ENCODE results near the gene TCOF1. TPM values are rescaled to one million over a fixed set of nuclear protein-coding genes. Genes with fewer than 3 reads are reported as not detected.

The TCOF1 gene
- total RNA-seq, 2 donors from 2014 or later, result 28.9 to 58.3 TPM

DNA sequence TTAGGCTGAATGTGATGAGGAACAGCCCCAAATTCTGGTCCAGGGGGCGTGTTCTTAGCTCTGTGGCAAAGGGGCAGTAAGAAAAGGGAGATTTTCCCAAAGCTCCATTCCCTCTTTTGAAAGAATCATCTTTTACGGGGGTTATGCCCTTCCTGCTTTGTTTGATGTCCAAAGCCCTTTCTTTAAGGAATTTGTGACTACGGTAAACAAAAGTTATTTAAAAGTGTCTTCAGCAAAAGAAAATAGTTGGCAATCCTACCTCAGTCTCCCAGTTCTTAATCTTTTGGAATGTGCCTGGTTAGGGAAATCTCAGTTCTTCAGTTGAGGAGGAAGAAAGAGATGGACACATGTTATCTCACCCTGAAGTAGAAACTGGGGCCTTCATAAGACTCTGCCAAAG, 30.4 kb upstream of the TCOF1 start:
- intact Hi-C loops (cut with DNase I), result no loop called here
- no peak overlapping the region for H3K4me3 ChIP-seq
- TF ChIP-seq, protein P1, sequence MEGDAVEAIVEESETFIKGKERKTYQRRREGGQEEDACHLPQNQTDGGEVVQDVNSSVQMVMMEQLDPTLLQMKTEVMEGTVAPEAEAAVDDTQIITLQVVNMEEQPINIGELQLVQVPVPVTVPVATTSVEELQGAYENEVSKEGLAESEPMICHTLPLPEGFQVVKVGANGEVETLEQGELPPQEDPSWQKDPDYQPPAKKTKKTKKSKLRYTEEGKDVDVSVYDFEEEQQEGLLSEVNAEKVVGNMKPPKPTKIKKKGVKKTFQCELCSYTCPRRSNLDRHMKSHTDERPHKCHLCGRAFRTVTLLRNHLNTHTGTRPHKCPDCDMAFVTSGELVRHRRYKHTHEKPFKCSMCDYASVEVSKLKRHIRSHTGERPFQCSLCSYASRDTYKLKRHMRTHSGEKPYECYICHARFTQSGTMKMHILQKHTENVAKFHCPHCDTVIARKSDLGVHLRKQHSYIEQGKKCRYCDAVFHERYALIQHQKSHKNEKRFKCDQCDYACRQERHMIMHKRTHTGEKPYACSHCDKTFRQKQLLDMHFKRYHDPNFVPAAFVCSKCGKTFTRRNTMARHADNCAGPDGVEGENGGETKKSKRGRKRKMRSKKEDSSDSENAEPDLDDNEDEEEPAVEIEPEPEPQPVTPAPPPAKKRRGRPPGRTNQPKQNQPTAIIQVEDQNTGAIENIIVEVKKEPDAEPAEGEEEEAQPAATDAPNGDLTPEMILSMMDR (IDR thresholded peaks at IDR 0.05), result no peak
- no peak for TF ChIP-seq POLR2A (IDR thresholded peaks at IDR 0.05)
- TF ChIP-seq POLR2AphosphoS5 (IDR thresholded peaks at IDR 0.05), result no peak
- no peaks in the 10 kb centered on the region for H3K36me3 ChIP-seq
- 33% methylated on average over 3 of the region's 3 CpGs for WGBS
- no peak overlapping the region for H3K27ac ChIP-seq
- no peak for DNase-seq (ENCODE audit: low spot score)
- H3K9me3 ChIP-seq, result no peaks in the 10 kb centered on the region
- no peaks in the 10 kb centered on the region for H3K4me1 ChIP-seq (replicated peaks)
- no peaks in the 10 kb centered on the region for H3K27me3 ChIP-seq (replicated peaks; ENCODE audit: insufficient read depth)

- no peak for DNase-seq (ENCODE audit: low spot score)
- Histone ChIP-seq H3K9me3 (no peaks in the 10 kb centered on the region), H3K4me1 (replicated peaks) (no peaks in the 10 kb centered on the region), H3K27ac (no peak overlapping the region), H3K4me3 (no peak overlapping the region), H3K36me3 (no peaks in the 10 kb centered on the region), H3K27me3 (replicated peaks; ENCODE audit: insufficient read depth) (no peaks in the 10 kb centered on the region)
- intact Hi-C loops (cut with DNase I), result no loop called here
- 91% methylated on average over 2 of the region's 2 CpGs for WGBS
- TF ChIP-seq POLR2A (IDR thresholded peaks at IDR 0.05) (no peak), POLR2AphosphoS5 (IDR thresholded peaks at IDR 0.05) (no peak)
- TF ChIP-seq, protein P1 (IDR thresholded peaks at IDR 0.05), result no peak
These were observed 29.0 kb upstream of the TCOF1 start for GRCh38 chr5:150328515-150328914.

- Histone ChIP-seq H3K27me3 (replicated peaks; ENCODE audit: insufficient read depth) (no peaks in the 10 kb centered on the region), H3K9me3 (no peaks in the 10 kb centered on the region), H3K4me3 (no peak overlapping the region), H3K27ac (no peak overlapping the region), H3K36me3 (no peaks in the 10 kb centered on the region), H3K4me1 (replicated peaks) (no peaks in the 10 kb centered on the region)
- DNase-seq (ENCODE audit: low spot score), result no peak
- 59% methylated on average over 2 of the region's 2 CpGs for WGBS
- intact Hi-C loops (cut with DNase I), result no loop called here
- TF ChIP-seq, protein P1 (IDR thresholded peaks at IDR 0.05), result no peak
These were observed 28.5 kb upstream of the TCOF1 start for GRCh38 chr5:150329038-150329437.

- no peaks in the 10 kb centered on the region for H3K4me1 ChIP-seq (replicated peaks)
- H3K4me3 ChIP-seq, result no peak overlapping the region
- no peak overlapping the region for H3K27ac ChIP-seq
- DNase-seq (ENCODE audit: low spot score), result no peak
- no peaks in the 10 kb centered on the region for H3K36me3 ChIP-seq
- intact Hi-C loops (cut with DNase I), result no loop called here
- no peaks in the 10 kb centered on the region for H3K27me3 ChIP-seq (replicated peaks; ENCODE audit: insufficient read depth)
- no peaks in the 10 kb centered on the region for H3K9me3 ChIP-seq
- WGBS, result 68% methylated on average over 17 of the region's 17 CpGs
- TF ChIP-seq POLR2AphosphoS5 (IDR thresholded peaks at IDR 0.05), result no peak
- no peak for TF ChIP-seq POLR2A (IDR thresholded peaks at IDR 0.05)
These were observed 27.3 kb upstream of the TCOF1 start for GRCh38 chr5:150329881-150330876.

- Histone ChIP-seq H3K27me3 (replicated peaks; ENCODE audit: insufficient read depth) (no peaks in the 10 kb centered on the region), H3K27ac (no peak overlapping the region), H3K4me1 (replicated peaks) (no peaks in the 10 kb centered on the region), H3K4me3 (no peak overlapping the region), H3K36me3 (no peaks in the 10 kb centered on the region), H3K9me3 (no peaks in the 10 kb centered on the region)
- TF ChIP-seq POLR2A (IDR thresholded peaks at IDR 0.05) (no peak), POLR2AphosphoS5 (IDR thresholded peaks at IDR 0.05) (no peak)
- TF ChIP-seq, protein P1 (IDR thresholded peaks at IDR 0.05), result no peak
- no peak for DNase-seq (ENCODE audit: low spot score)
- 71% methylated on average over 5 of the region's 5 CpGs for WGBS
- intact Hi-C loops (cut with DNase I), result no loop called here
These were observed 24.1 kb upstream of the TCOF1 start for GRCh38 chr5:150333400-150333799.

Measured in prostate gland (tissue), 2 donors.